ENCODE results near the gene NFIA. TPM values are rescaled to one million over a fixed set of nuclear protein-coding genes. Genes with fewer than 3 reads are reported as not detected.

The NFIA gene
- total and polyA plus RNA-seq, 9 of the 15 experiments (the other 6 are each of a cell fraction or from before 2014, with no cell fraction given) = 5.3 to 24.9 (median 9.8) TPM

DNA sequence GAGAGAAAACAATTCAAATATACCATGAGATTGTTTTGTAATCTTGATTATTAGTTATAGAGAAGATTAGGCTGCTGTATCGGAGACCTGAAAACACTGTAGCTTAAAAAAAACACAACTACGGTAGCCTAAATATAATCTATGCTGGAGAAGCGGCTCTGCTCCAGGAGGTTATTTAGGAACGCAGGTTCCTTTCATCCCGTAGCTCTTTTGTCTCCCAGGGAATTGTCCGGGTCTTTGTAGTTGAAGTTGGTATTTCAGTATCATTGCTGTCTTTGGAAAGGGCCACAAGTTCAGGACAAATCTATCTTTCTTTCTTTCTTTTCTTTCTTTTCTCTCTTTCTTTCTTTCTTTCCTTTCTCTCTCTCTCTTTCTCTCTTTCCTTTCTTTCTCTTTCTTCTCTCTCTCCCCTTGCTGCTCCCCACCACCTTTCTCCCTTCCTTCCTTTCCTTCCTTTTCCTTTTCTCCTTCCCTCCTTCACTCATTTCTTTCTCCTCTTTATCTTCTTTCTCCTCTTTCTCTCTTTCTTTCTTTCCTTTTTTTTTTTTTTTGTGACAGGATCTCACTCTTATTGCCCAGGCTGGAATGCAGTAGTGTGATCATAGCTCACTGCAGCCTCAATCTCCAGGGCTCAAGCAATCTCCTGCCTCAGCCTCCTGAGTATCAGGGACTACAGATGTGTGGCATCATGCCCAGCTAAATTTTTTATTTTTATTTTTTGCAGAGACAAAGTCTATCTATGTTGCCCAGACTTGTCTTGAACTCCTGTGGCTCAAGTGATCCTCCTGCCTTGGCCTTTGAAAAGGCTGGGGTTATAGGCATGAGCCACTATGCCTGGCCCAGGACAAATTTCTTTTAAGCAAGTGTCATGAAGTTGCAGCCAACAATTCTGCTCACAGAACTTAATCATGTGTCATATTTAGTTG is 10.9 kb upstream of the NFIA start (continued):
- TF ChIP-seq NR1H2 (CRISPR knock-in tag; IDR thresholded peaks at IDR 0.05) (no peak), CBFA2T2 (conservative IDR thresholded peaks at IDR 0.05) (peak; percentile 27; the same call in 1 of the 2 replicates), PRMT5 (CRISPR knock-in tag; IDR thresholded peaks at IDR 0.05) (no peak), DPF2 (IDR thresholded peaks at IDR 0.05) (peak; percentile 35; the same call in 1 of the 2 replicates), PCBP2 (IDR thresholded peaks at IDR 0.05; ENCODE audit: low read depth, low read length, poor library complexity, severe bottlenecking) (no peak)
- TF ChIP-seq, protein P1, sequence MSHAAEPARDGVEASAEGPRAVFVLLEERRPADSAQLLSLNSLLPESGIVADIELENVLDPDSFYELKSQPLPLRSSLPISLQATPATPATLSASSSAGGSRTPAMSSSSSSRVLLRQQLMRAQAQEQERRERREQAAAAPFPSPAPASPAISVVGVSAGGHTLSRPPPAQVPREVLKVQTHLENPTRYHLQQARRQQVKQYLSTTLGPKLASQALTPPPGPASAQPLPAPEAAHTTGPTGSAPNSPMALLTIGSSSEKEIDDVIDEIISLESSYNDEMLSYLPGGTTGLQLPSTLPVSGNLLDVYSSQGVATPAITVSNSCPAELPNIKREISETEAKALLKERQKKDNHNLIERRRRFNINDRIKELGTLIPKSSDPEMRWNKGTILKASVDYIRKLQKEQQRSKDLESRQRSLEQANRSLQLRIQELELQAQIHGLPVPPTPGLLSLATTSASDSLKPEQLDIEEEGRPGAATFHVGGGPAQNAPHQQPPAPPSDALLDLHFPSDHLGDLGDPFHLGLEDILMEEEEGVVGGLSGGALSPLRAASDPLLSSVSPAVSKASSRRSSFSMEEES (CRISPR knock-in tag; IDR thresholded peaks at IDR 0.05) = no peak
- TF ChIP-seq, protein P2, sequence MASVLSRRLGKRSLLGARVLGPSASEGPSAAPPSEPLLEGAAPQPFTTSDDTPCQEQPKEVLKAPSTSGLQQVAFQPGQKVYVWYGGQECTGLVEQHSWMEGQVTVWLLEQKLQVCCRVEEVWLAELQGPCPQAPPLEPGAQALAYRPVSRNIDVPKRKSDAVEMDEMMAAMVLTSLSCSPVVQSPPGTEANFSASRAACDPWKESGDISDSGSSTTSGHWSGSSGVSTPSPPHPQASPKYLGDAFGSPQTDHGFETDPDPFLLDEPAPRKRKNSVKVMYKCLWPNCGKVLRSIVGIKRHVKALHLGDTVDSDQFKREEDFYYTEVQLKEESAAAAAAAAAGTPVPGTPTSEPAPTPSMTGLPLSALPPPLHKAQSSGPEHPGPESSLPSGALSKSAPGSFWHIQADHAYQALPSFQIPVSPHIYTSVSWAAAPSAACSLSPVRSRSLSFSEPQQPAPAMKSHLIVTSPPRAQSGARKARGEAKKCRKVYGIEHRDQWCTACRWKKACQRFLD (CRISPR knock-in tag; IDR thresholded peaks at IDR 0.05) = no peak
- TF ChIP-seq, protein P3, sequence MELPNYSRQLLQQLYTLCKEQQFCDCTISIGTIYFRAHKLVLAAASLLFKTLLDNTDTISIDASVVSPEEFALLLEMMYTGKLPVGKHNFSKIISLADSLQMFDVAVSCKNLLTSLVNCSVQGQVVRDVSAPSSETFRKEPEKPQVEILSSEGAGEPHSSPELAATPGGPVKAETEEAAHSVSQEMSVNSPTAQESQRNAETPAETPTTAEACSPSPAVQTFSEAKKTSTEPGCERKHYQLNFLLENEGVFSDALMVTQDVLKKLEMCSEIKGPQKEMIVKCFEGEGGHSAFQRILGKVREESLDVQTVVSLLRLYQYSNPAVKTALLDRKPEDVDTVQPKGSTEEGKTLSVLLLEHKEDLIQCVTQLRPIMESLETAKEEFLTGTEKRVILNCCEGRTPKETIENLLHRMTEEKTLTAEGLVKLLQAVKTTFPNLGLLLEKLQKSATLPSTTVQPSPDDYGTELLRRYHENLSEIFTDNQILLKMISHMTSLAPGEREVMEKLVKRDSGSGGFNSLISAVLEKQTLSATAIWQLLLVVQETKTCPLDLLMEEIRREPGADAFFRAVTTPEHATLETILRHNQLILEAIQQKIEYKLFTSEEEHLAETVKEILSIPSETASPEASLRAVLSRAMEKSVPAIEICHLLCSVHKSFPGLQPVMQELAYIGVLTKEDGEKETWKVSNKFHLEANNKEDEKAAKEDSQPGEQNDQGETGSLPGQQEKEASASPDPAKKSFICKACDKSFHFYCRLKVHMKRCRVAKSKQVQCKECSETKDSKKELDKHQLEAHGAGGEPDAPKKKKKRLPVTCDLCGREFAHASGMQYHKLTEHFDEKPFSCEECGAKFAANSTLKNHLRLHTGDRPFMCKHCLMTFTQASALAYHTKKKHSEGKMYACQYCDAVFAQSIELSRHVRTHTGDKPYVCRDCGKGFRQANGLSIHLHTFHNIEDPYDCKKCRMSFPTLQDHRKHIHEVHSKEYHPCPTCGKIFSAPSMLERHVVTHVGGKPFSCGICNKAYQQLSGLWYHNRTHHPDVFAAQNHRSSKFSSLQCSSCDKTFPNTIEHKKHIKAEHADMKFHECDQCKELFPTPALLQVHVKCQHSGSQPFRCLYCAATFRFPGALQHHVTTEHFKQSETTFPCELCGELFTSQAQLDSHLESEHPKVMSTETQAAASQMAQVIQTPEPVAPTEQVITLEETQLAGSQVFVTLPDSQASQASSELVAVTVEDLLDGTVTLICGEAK (IDR thresholded peaks at IDR 0.05) = peak; percentile 46; the same call in 1 of the 2 replicates
- TF ChIP-seq, protein P3 (CRISPR knock-in tag; IDR thresholded peaks at IDR 0.05) = no peak
- TF ChIP-seq, protein P4, sequence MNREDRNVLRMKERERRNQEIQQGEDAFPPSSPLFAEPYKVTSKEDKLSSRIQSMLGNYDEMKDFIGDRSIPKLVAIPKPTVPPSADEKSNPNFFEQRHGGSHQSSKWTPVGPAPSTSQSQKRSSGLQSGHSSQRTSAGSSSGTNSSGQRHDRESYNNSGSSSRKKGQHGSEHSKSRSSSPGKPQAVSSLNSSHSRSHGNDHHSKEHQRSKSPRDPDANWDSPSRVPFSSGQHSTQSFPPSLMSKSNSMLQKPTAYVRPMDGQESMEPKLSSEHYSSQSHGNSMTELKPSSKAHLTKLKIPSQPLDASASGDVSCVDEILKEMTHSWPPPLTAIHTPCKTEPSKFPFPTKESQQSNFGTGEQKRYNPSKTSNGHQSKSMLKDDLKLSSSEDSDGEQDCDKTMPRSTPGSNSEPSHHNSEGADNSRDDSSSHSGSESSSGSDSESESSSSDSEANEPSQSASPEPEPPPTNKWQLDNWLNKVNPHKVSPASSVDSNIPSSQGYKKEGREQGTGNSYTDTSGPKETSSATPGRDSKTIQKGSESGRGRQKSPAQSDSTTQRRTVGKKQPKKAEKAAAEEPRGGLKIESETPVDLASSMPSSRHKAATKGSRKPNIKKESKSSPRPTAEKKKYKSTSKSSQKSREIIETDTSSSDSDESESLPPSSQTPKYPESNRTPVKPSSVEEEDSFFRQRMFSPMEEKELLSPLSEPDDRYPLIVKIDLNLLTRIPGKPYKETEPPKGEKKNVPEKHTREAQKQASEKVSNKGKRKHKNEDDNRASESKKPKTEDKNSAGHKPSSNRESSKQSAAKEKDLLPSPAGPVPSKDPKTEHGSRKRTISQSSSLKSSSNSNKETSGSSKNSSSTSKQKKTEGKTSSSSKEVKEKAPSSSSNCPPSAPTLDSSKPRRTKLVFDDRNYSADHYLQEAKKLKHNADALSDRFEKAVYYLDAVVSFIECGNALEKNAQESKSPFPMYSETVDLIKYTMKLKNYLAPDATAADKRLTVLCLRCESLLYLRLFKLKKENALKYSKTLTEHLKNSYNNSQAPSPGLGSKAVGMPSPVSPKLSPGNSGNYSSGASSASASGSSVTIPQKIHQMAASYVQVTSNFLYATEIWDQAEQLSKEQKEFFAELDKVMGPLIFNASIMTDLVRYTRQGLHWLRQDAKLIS (CRISPR knock-in tag; IDR thresholded peaks at IDR 0.05) = no peak
